ENCODE results near the gene KRTAP12-3.
"Not testable (repeated sequence)": the region's sequence is repeated elsewhere in the genome, so short reads cannot be mapped to it uniquely, and the experiment has no call there.

The KRTAP12-3 gene

DNA sequence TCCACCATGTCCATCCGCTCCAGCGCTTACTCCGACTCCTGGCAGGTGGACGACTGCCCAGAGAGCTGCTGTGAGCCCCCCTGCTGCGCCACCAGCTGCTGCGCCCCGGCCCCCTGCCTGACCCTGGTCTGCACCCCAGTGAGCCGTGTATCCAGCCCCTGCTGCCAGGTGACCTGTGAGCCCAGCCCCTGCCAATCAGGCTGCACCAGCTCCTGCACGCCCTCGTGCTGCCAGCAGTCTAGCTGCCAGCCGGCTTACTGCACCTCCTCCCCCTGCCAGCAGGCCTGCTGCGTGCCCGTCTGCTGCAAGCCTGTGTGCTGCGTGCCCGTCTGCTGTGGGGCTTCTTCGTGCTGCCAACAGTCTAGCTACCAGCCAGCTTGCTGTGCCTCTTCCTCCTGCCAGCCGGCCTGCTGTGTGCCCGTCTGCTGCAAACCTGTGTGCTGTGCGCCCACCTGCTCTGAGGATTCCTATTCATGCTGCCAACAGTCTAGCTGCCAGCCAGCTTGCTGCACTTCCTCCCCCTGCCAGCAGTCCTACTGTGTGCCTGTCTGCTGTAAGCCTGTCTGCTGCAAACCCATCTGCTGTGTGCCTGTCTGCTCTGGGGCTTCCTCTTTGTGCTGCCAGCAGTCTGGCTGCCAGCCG is 30.4 kb upstream of the KRTAP12-3 start:
- peak overlapping the region in 1 of 2 donors; percentile 28 for H3K4me3 ChIP-seq (ENCODE audit: low read length in 2 of 2)
- H3K4me1 ChIP-seq (ENCODE audit: control insufficient read depth in 2 of 2, insufficient read depth in 1 of 2, low read depth in 1 of 2, low read length in 2 of 2); H4K91ac ChIP-seq (ENCODE audit: low read depth, low read length, poor library complexity); H3K79me1 ChIP-seq (ENCODE audit: low read depth, low read length); H2AFZ ChIP-seq (ENCODE audit: low read length); H3K23ac ChIP-seq (ENCODE audit: low read depth, low read length, poor library complexity); H2BK120ac ChIP-seq (ENCODE audit: low read depth, low read length); H3K4me2 ChIP-seq (ENCODE audit: insufficient read depth, low read length, poor library complexity, severe bottlenecking); H2AK5ac ChIP-seq (ENCODE audit: low read depth, low read length); H2BK15ac ChIP-seq (ENCODE audit: low read length); H3K4ac ChIP-seq (ENCODE audit: low read length); H3K27ac ChIP-seq (replicated peaks; ENCODE audit: low read length); H3K9ac ChIP-seq (ENCODE audit: low read depth, low read length, poor library complexity); H2BK5ac ChIP-seq (ENCODE audit: low read length); DNase-seq (ENCODE audit: low spot score); H3K27me3 ChIP-seq (ENCODE audit: control insufficient read depth in 3 of 3, insufficient read depth in 3 of 3, low read depth in 1 of 3, low read length in 3 of 3); H3K36me3 ChIP-seq (replicated peaks in 1 of 2; ENCODE audit: control insufficient read depth in 2 of 2, insufficient read depth in 2 of 2, low read length in 2 of 2); H3K9me3 ChIP-seq (replicated peaks in 1 of 2; ENCODE audit: control insufficient read depth in 2 of 2, insufficient read depth in 1 of 2, low read depth in 1 of 2, low read length in 2 of 2); H2BK12ac ChIP-seq (ENCODE audit: low read length): not testable (repeated sequence)
- peak overlapping the region; percentile 77 for H4K8ac ChIP-seq (ENCODE audit: low read depth, low read length)
- peak overlapping the region; percentile 67 for H3K18ac ChIP-seq (ENCODE audit: low read length)
- WGBS, 2 donors (ENCODE audit: extremely low coverage in 2 of 2, insufficient read length in 2 of 2, insufficient replicate concordance in 1 of 2), result no CpG with 5 or more reads among the region's 20 CpGs
- H3K14ac ChIP-seq (ENCODE audit: low read length), result peak overlapping the region; percentile 4

DNA sequence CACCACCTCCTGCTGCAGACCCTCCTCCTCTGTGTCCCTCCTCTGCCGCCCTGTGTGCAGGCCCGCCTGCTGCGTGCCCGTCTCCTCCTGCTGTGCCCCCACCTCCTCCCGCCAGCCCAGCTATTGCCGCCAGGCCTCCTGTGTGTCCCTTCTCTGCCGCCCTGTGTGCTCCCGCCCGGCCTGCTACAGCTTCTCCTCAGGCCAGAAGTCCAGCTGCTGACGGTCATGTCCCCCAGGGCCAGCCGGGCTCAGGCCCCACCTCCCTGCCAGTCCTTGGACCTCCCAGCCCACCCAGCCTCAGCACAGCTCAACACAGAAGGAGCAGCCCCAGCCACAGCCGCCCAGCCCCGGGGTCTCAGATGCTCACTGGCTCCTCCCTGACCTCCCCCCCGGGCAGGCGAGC is 29.9 kb upstream of the KRTAP12-3 start:
- Histone ChIP-seq H3K14ac (ENCODE audit: low read length) (peak overlapping the region; percentile 28), H3K18ac (ENCODE audit: low read length) (peak overlapping the region; percentile 67), H2BK12ac (ENCODE audit: low read length) (peak overlapping the region; percentile 92), H4K8ac (ENCODE audit: low read depth, low read length) (peak overlapping the region; percentile 77)
- not testable (repeated sequence) for H2BK5ac ChIP-seq (ENCODE audit: low read length); H3K23ac ChIP-seq (ENCODE audit: low read depth, low read length, poor library complexity); H3K9ac ChIP-seq (ENCODE audit: low read depth, low read length, poor library complexity); H2AFZ ChIP-seq (ENCODE audit: low read length); H3K4ac ChIP-seq (ENCODE audit: low read length); H3K36me3 ChIP-seq (replicated peaks in 1 of 2; ENCODE audit: control insufficient read depth in 2 of 2, insufficient read depth in 2 of 2, low read length in 2 of 2); H3K9me3 ChIP-seq (replicated peaks in 1 of 2; ENCODE audit: control insufficient read depth in 2 of 2, insufficient read depth in 1 of 2, low read depth in 1 of 2, low read length in 2 of 2); H3K4me1 ChIP-seq (ENCODE audit: control insufficient read depth in 2 of 2, insufficient read depth in 1 of 2, low read depth in 1 of 2, low read length in 2 of 2); H2BK120ac ChIP-seq (ENCODE audit: low read depth, low read length); H3K79me1 ChIP-seq (ENCODE audit: low read depth, low read length); H3K27me3 ChIP-seq (ENCODE audit: control insufficient read depth in 3 of 3, insufficient read depth in 3 of 3, low read depth in 1 of 3, low read length in 3 of 3); H3K27ac ChIP-seq (replicated peaks; ENCODE audit: low read length); H2BK15ac ChIP-seq (ENCODE audit: low read length); DNase-seq (ENCODE audit: low spot score); H4K91ac ChIP-seq (ENCODE audit: low read depth, low read length, poor library complexity); H3K4me3 ChIP-seq (ENCODE audit: low read length in 2 of 2); H3K4me2 ChIP-seq (ENCODE audit: insufficient read depth, low read length, poor library complexity, severe bottlenecking); H2AK5ac ChIP-seq (ENCODE audit: low read depth, low read length)
- no CpG with 5 or more reads among the region's 15 CpGs for WGBS, 2 donors (ENCODE audit: extremely low coverage in 2 of 2, insufficient read length in 2 of 2, insufficient replicate concordance in 1 of 2)

DNA sequence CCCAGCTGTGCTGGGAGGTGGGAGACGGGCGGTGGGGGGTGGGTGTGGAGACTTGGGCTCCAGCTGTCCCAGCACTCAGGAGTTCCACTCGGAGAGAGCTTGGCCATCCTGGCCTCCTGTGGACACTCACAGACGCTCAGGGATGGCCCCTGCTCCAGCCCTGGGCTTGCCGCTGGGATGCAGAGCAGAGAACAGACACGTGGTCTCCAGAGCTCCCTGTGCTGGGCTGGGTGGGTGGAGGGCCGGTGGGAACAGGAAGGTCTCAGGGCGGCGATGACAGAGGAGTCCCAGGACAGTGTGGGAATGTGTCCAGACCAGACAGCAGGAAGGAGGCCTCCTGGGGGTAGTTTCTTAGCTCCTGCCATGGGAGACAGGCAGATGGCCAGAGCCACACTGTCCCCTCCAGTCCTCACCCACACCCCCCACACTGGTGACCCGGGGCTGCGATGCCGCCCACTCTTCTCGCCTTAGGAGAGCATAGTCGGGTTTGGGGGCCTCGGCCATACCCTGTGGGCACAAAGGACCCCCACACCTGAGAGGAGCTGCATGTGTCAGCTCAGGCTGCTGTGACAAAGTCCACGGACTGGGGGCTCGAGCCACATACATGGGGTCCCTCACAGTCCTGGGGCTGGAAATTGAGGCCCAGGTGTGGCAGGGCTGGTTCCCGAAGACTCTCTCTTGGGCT is 28.9 kb upstream of the KRTAP12-3 start:
- Histone ChIP-seq H4K91ac (ENCODE audit: low read depth, low read length, poor library complexity) (no peak overlapping the region), H3K4me2 (ENCODE audit: insufficient read depth, low read length, poor library complexity, severe bottlenecking) (no peak overlapping the region), H3K4me3 (ENCODE audit: low read length in 2 of 2) (no peak overlapping the region), H3K14ac (ENCODE audit: low read length) (no peak overlapping the region), H2BK120ac (ENCODE audit: low read depth, low read length) (peak overlapping the region; percentile 31), H3K9me3 (replicated peaks in 1 of 2; ENCODE audit: control insufficient read depth in 2 of 2, insufficient read depth in 1 of 2, low read depth in 1 of 2, low read length in 2 of 2) (peaks cover 5 to 6% of the 10 kb centered on the region in 2 donors), H3K4me1 (ENCODE audit: control insufficient read depth in 2 of 2, insufficient read depth in 1 of 2, low read depth in 1 of 2, low read length in 2 of 2) (no peaks in the 10 kb centered on the region), H2AFZ (ENCODE audit: low read length) (no peak overlapping the region), H2AK5ac (ENCODE audit: low read depth, low read length) (peak overlapping the region; percentile 41), H2BK15ac (ENCODE audit: low read length) (peak overlapping the region; percentile 2), H3K27ac (replicated peaks; ENCODE audit: low read length) (no peak overlapping the region), H3K27me3 (ENCODE audit: control insufficient read depth in 3 of 3, insufficient read depth in 3 of 3, low read depth in 1 of 3, low read length in 3 of 3) (no peaks in the 10 kb centered on the region), H2BK5ac (ENCODE audit: low read length) (no peak overlapping the region), H2BK12ac (ENCODE audit: low read length) (peak overlapping the region; percentile 10), H3K23ac (ENCODE audit: low read depth, low read length, poor library complexity) (peak overlapping the region; percentile 53), H3K36me3 (replicated peaks in 1 of 2; ENCODE audit: control insufficient read depth in 2 of 2, insufficient read depth in 2 of 2, low read length in 2 of 2) (no peaks in the 10 kb centered on the region), H4K8ac (ENCODE audit: low read depth, low read length) (no peak overlapping the region), H3K18ac (ENCODE audit: low read length) (peak overlapping the region; percentile 91), H3K9ac (ENCODE audit: low read depth, low read length, poor library complexity) (peak overlapping the region; percentile 40), H3K79me1 (ENCODE audit: low read depth, low read length) (no peaks in the 10 kb centered on the region), H3K4ac (ENCODE audit: low read length) (no peak overlapping the region)
- no peak for DNase-seq (ENCODE audit: low spot score)
- no CpG with 5 or more reads among the region's 18 CpGs for WGBS, 2 donors (ENCODE audit: extremely low coverage in 2 of 2, insufficient read length in 2 of 2, insufficient replicate concordance in 1 of 2)

DNA sequence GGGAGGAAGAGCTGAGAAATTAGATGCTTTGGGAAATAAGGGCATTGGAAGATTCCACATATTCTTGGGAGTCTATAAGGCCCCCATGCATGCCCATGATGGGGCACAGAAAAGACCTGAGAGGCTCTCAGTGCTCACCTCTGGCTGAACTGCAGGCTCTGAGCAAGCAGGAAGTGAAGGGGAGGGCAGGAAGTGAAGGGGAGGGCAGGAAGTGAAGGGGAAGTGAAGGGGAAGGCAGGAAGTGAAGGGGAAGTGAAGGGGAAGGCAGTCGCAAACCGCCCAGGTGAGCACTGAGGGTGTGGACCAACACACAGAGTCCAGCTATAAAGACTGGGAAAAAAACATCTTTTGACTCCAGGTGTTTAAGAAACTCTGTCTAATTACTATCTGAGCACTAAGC is 27.3 kb upstream of the KRTAP12-3 start:
- no peaks in the 10 kb centered on the region for H3K36me3 ChIP-seq (replicated peaks in 1 of 2; ENCODE audit: control insufficient read depth in 2 of 2, insufficient read depth in 2 of 2, low read length in 2 of 2)
- no peak overlapping the region for H2BK5ac ChIP-seq (ENCODE audit: low read length)
- WGBS, 2 donors (ENCODE audit: extremely low coverage in 2 of 2, insufficient read length in 2 of 2, insufficient replicate concordance in 1 of 2), result no CpG with 5 or more reads among the region's 2 CpGs
- no peak overlapping the region for H3K14ac ChIP-seq (ENCODE audit: low read length)
- H3K4me2 ChIP-seq (ENCODE audit: insufficient read depth, low read length, poor library complexity, severe bottlenecking), result no peak overlapping the region
- no peak overlapping the region for H3K4me3 ChIP-seq (ENCODE audit: low read length in 2 of 2)
- no peaks in the 10 kb centered on the region for H3K27me3 ChIP-seq (ENCODE audit: control insufficient read depth in 3 of 3, insufficient read depth in 3 of 3, low read depth in 1 of 3, low read length in 3 of 3)
- H3K9ac ChIP-seq (ENCODE audit: low read depth, low read length, poor library complexity), result no peak overlapping the region
- no peak overlapping the region for H3K27ac ChIP-seq (replicated peaks; ENCODE audit: low read length)
- H2BK12ac ChIP-seq (ENCODE audit: low read length), result no peak overlapping the region
- H2AFZ ChIP-seq (ENCODE audit: low read length), result no peak overlapping the region
- no peak for DNase-seq (ENCODE audit: low spot score)
- no peak overlapping the region for H2AK5ac ChIP-seq (ENCODE audit: low read depth, low read length)
- no peaks in the 10 kb centered on the region for H3K79me1 ChIP-seq (ENCODE audit: low read depth, low read length)
- H3K23ac ChIP-seq (ENCODE audit: low read depth, low read length, poor library complexity), result no peak overlapping the region
- H3K18ac ChIP-seq (ENCODE audit: low read length), result no peak overlapping the region
- H4K91ac ChIP-seq (ENCODE audit: low read depth, low read length, poor library complexity), result no peak overlapping the region
- no peak overlapping the region for H4K8ac ChIP-seq (ENCODE audit: low read depth, low read length)
- no peak overlapping the region for H3K4ac ChIP-seq (ENCODE audit: low read length)
- H3K4me1 ChIP-seq (ENCODE audit: control insufficient read depth in 2 of 2, insufficient read depth in 1 of 2, low read depth in 1 of 2, low read length in 2 of 2), result no peaks in the 10 kb centered on the region
- H3K9me3 ChIP-seq (replicated peaks in 1 of 2; ENCODE audit: control insufficient read depth in 2 of 2, insufficient read depth in 1 of 2, low read depth in 1 of 2, low read length in 2 of 2), result peaks cover 1 to 3% of the 10 kb centered on the region in 2 donors
- H2BK120ac ChIP-seq (ENCODE audit: low read depth, low read length), result no peak overlapping the region
- no peak overlapping the region for H2BK15ac ChIP-seq (ENCODE audit: low read length)
